ENCODE results near the gene RASD1. TPM values are rescaled to one million over a fixed set of nuclear protein-coding genes. Genes with fewer than 3 reads are reported as not detected.

RASD1 gene
- total RNA-seq, 1 experiment from 2014 or later = 59.0 TPM

- no peaks in the 10 kb centered on the region for H3F3A ChIP-seq (ENCODE audit: low read length, unreplicated experiment)
- H3K9me2 ChIP-seq (replicated peaks; ENCODE audit: low read length) = no peaks in the 10 kb centered on the region
- no peaks in the 10 kb centered on the region for H3K9me3 ChIP-seq (ENCODE audit: low read length)
- POLR2A ChIA-PET (ENCODE audit: unreplicated experiment) = no interaction called here
- peaks cover 8% of the 10 kb centered on the region; the same call in 1 of the 2 replicates for H4K20me1 ChIP-seq (ENCODE audit: low read length)
- no peak overlapping the region for H3K4me3 ChIP-seq (ENCODE audit: low read length)
- BruUV-seq (replicated peaks) = no TSS peak
- H2AFZ ChIP-seq (ENCODE audit: low read length) = no peak overlapping the region
- no peaks in the 10 kb centered on the region for H3K79me2 ChIP-seq (ENCODE audit: low read length)
- H3K9ac ChIP-seq (ENCODE audit: low read length) = no peak overlapping the region
- peaks cover 29% of the 10 kb centered on the region for H3K4me1 ChIP-seq (ENCODE audit: insufficient read depth, low read length)
- ATAC-seq (no peak), DNase-seq (no peak)
- no peaks in the 10 kb centered on the region for H3K36me3 ChIP-seq (ENCODE audit: low read depth, low read length)
- no peaks in the 10 kb centered on the region for H3K27me3 ChIP-seq (ENCODE audit: low read length)
- CTCF ChIA-PET = no interaction called here
- no peak for TF ChIP-seq CTCF (conservative IDR thresholded peaks at IDR 0.05; ENCODE audit: low read depth, low read length)
- H3K4me2 ChIP-seq (ENCODE audit: low read length) = no peak overlapping the region
- H3K27ac ChIP-seq (ENCODE audit: low read length) = no peak overlapping the region
- intact Hi-C loops (cut with micrococcal nuclease) = no loop called here
These were observed 11.9 kb upstream of the RASD1 start for GRCh38 chr17:17508019-17508535.

- Histone ChIP-seq H3K4me2 (ENCODE audit: low read length) (no peak overlapping the region), H3K9me2 (replicated peaks; ENCODE audit: low read length) (no peaks in the 10 kb centered on the region), H3K4me3 (ENCODE audit: low read length) (no peak overlapping the region), H3K27ac (ENCODE audit: low read length) (no peak overlapping the region), H2AFZ (ENCODE audit: low read length) (no peak overlapping the region), H3K36me3 (ENCODE audit: low read depth, low read length) (no peaks in the 10 kb centered on the region), H3K27me3 (ENCODE audit: low read length) (no peaks in the 10 kb centered on the region), H3K9me3 (ENCODE audit: low read length) (no peaks in the 10 kb centered on the region), H3K4me1 (ENCODE audit: insufficient read depth, low read length) (peaks cover 24% of the 10 kb centered on the region), H3K79me2 (ENCODE audit: low read length) (no peaks in the 10 kb centered on the region), H3F3A (ENCODE audit: low read length, unreplicated experiment) (no peaks in the 10 kb centered on the region), H4K20me1 (ENCODE audit: low read length) (peaks cover 5% of the 10 kb centered on the region; the same call in 1 of the 2 replicates), H3K9ac (ENCODE audit: low read length) (no peak overlapping the region)
- no peak for DNase-seq
- ChIA-PET CTCF (no interaction called here), POLR2A (ENCODE audit: unreplicated experiment) (no interaction called here)
- no peak for ATAC-seq
- TF ChIP-seq EZH2 (IDR thresholded peaks at IDR 0.05; ENCODE audit: low read length, unreplicated experiment) = no peak
- no peak for TF ChIP-seq EZH2phosphoT487 (IDR thresholded peaks at IDR 0.05; ENCODE audit: borderline replicate concordance, low read length)
- TF ChIP-seq CTCF (conservative IDR thresholded peaks at IDR 0.05; ENCODE audit: low read depth, low read length) = no peak
- BruUV-seq (replicated peaks) = no TSS peak
- intact Hi-C loops (cut with micrococcal nuclease) = no loop called here
These were observed 11.3 kb upstream of the RASD1 start for GRCh38 chr17:17507465-17508011.

GRCh38 chr17:17506893-17507464 lies 10.8 kb upstream of the RASD1 start:
- Histone ChIP-seq H3K9ac (ENCODE audit: low read length) (no peak overlapping the region), H3K4me2 (ENCODE audit: low read length) (no peak overlapping the region), H2AFZ (ENCODE audit: low read length) (no peak overlapping the region), H3F3A (ENCODE audit: low read length, unreplicated experiment) (no peaks in the 10 kb centered on the region), H3K4me3 (ENCODE audit: low read length) (no peak overlapping the region), H3K27ac (ENCODE audit: low read length) (no peak overlapping the region), H3K9me2 (replicated peaks; ENCODE audit: low read length) (no peaks in the 10 kb centered on the region), H3K79me2 (ENCODE audit: low read length) (no peaks in the 10 kb centered on the region), H4K20me1 (ENCODE audit: low read length) (no peaks in the 10 kb centered on the region), H3K4me1 (ENCODE audit: insufficient read depth, low read length) (peaks cover 19% of the 10 kb centered on the region), H3K36me3 (ENCODE audit: low read depth, low read length) (no peaks in the 10 kb centered on the region), H3K9me3 (ENCODE audit: low read length) (no peaks in the 10 kb centered on the region), H3K27me3 (ENCODE audit: low read length) (no peaks in the 10 kb centered on the region)
- POLR2A ChIA-PET (ENCODE audit: unreplicated experiment) = no interaction called here
- CTCF ChIA-PET = no interaction called here
- TF ChIP-seq EZH2 (IDR thresholded peaks at IDR 0.05; ENCODE audit: low read length, unreplicated experiment) (no peak), CTCF (conservative IDR thresholded peaks at IDR 0.05; ENCODE audit: low read depth, low read length) (no peak), EZH2phosphoT487 (IDR thresholded peaks at IDR 0.05; ENCODE audit: borderline replicate concordance, low read length) (no peak)
- ATAC-seq = no peak
- BruUV-seq (replicated peaks) = no TSS peak
- no peak for DNase-seq
- intact Hi-C loops (cut with micrococcal nuclease) = no loop called here
